T1000 (cell line): Measurements from ENCODE around the gene OR4C5.
"Not testable (repeated sequence)": the region's sequence is repeated elsewhere in the genome, so short reads cannot be mapped to it uniquely, and the experiment has no call there.

Experiments
- DNase-seq: peaks from one replicate; lab custom pipeline; 2025; ENCODE audit warnings: mixed read lengths; lab: John Stamatoyannopoulos, UW

OR4C5 gene

DNA sequence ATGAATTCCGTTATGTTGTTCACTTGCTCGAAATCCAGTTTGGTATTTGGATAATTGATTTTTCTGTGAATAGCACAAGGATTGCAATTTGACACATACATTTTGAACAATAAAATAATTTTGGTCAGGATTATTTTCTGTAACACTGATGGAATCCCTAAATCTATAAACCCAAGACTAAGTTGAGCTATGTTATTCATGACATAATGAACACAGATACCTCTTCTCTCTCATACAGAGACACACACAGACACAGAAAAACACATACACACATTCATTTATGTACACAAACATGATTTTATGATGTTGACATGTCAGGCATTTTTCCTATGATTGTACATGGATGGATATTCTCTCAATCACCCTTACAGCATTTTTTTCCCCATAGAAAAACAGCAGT is at the start of gene OR4C5:
Gene OR4C5, minus strand, starts transcription at position 101 of the 400 bp plus-strand sequence. Its CDS starts 0 bp downstream, at position 101.
- no peak for DNase-seq

DNA sequence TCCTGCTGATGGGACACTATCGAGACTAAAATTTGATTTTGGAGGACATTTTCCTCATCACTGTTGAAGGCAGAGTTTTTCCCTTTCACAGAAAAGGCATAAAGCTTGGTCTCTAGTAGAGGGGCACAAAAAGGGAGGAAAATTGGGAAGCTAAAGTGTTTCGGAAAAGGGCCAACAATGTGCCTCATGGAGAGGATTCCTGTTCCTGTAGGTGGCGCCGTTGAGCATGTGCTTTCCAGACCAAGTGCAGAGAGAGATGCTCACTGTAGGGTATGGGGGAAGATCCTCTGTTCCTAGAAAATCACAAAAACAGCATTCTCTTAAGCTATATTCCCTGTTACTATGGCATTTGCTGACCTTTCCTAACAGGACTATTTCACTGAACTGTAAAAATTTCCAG is 18.4 kb upstream of the OR4C5 start:
- no peak for DNase-seq

DNA sequence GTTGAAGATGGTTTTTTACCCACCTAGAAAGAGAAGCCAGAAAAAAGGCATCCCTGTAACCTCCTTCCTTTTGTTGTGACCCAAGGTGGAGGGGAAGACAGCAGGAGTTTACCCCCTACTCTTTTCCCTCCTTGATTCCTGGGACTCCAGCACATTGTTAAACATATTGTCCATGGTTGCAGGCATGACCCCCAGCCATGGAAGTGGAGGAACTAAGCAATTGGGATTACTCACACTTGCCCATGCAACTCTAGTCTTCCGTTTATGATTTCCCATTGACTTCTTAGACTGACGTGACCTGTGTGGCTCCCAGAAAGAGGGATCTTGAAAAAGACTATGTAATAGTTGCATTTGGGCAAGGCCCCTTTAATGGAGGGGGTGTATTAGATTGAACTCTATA is 17.9 kb upstream of the OR4C5 start:
- not testable (repeated sequence) for DNase-seq

DNA sequence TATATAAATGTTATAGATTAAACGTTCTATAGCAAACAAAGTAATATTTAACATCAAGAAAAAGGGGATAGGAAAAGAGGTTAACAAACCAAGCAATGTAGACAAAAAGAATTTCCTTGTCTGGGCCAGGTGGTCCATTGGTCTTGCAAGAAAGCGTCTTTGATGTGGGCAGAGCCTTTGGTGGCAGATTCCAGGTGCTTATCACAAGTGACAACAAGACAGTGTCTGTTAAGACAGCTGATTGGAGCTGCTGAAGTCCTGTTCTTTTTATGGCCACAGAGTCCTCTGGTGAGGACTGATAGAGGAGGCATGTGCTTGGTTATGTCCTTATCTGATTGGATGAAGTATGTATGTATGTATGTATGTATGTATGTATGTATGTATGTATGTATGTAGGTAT is 5.0 kb downstream of the OR4C5 start:
- not testable (repeated sequence) for DNase-seq

DNA sequence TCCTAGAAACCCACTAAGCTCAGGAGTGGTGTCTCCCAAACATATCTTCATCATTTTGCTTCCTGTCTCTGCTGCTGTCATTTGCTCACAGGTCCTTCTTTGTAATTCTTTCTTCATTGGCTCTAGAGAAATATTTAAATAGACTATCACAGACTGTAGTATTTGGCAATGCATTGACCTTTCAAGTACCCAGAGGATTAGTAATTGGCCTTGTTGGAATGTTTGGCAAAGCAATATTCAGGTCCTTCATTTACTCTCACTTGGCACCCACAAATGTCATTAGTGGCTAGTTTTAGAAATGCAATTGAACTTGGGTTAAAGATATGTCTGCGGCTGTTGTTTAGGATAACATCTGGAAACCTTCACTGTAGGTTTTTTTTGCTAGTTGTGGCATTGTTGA is 11.6 kb downstream of the OR4C5 start:
- DNase-seq: no peak

DNA sequence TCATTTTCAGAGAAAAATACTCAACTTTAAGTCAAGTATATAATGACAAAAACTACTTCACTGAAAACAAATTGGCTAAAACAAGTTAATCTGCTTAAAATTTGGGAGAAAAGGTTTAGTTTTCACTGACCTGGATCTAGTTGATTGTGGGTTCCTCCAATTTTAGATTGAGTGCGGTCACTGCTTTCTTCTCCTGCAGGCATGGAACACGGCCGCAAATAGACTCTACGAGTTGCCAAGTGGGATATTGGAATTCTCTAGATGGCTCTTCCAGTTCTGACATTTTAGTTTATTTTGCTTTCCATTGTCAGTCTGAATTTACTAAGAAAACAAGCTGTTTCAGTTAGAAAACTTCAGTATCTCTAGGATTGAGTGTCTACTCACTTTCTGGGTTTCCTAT is 12.3 kb downstream of the OR4C5 start:
- no peak for DNase-seq

DNA sequence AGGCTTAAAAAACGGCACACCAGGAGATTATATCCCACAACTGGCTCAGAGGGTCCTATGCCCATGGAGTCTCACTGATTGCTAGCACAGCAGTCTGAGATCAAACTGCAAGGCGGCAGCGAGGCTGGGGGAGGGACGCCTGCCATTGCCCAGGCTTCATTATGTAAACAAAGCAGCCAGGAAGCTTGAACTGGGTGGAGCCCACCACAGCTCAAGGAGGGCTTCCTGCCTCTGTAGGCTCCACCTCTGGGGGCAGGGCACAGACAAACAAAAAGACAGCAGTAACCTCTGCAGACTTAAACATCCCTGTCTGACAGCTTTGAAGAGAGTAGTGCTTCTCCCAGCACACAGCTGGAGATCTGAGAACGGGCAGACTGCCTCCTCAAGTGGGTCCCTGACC is 20.0 kb downstream of the OR4C5 start:
- DNase-seq: not testable (repeated sequence)

DNA sequence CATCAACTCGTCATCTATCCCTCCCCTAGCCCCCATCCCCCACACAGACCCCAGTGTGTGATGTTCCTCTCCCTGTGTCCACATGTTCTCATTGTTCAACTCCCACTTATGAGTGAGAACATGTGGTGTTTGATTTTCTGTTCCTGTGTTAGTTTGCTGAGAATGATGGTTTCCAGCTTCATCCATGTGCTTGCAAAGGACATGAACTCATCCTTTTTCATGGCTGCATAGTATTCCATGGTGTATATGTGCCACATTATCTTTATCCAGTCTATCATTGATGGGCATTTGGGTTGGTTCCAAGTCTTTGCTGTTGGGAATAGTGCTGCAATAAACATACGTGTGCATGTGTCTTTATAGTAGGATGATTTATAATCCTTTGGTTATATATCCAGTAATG is 23.8 kb downstream of the OR4C5 start:
- not testable (repeated sequence) for DNase-seq

DNA sequence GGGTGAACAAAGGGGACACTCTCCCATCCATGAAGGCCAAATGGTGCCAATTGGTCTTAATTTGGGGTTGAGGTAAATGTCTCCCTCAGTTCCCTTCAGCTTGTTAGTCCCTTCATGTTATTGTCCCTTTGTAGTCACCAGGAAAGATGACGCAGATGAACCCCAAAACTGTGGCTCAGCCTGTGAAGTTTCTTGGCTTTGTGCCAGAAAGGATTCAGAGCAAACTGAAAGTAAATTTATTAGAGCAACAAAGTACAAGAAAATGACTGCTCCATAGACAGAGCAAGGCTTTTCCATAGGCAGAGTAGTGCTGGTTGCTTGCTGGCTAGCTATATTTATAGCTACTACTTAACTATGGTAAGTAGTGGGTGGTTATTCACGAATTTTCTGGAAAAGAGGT is 24.8 kb downstream of the OR4C5 start:
- no peak for DNase-seq

DNA sequence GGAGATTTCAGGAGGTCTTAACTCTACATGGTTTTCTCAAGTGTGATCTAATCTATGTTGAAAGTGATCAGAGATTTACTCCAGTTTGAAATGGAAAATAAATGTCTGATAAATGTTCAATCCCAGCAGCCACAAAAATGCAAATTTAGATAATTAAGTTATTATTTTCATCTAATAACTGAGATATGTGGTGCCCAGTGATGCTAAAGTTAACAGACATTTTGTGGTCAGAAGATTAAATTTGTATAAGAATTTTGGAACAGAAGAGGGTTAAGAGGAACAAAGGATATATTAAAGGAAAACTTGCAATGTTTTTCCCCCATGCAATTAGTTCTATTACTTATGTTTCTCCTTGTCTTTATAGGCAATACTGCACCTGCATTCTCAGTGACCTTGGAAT is 41.6 kb downstream of the OR4C5 start, which contains the start of gene OR4C3:
Gene OR4C3, plus strand, starts transcription at position 301 of the 400 bp plus-strand sequence. CDS start 102 bp downstream, outside the sequence.
- DNase-seq: not testable (repeated sequence)

DNA sequence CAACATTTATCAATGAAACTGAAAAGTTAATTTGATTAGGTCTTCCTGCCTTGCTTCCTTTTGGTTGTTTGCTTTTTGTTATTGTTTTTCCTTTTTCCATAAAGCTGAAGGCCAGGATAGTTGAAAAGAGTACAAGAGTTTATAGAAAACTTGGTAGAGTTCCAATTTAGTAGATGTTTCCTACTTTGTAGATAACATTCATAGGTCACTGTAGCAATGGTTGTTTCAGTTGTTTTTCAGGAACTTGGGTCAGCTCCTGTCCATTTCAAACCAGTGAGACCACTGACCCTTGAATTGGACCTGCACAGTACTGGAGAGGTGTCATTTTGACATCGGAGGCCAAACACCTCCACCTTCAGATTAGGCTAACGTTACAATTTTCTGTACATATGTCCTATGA is 46.5 kb downstream of the OR4C5 start:
- not testable (repeated sequence) for DNase-seq
